ENCODE results near the gene SLC44A1.

Gene SLC44A1

GRCh38 chr9:105403552-105404248, 159.2 kb downstream of the SLC44A1 start:
- DNase-seq: no peak

- peak; percentile 40 to 42 for DNase-seq
Observed at GRCh38 chr9:105405514-105406131, 161.2 kb downstream of the SLC44A1 start.

- no peak for DNase-seq
Observed at GRCh38 chr9:105406369-105406768, 161.9 kb downstream of the SLC44A1 start.

GRCh38 chr9:105413525-105413924, 169.1 kb downstream of the SLC44A1 start:
- no peak for DNase-seq

GRCh38 chr9:105414947-105415661, 170.7 kb downstream of the SLC44A1 start:
- DNase-seq: peak; percentile 46 to 62

GRCh38 chr9:105415662-105415980, 171.2 kb downstream of the SLC44A1 start:
- DNase-seq: no peak

GRCh38 chr9:105416840-105417239, 172.4 kb downstream of the SLC44A1 start:
- DNase-seq: no peak

- DNase-seq: no peak
Observed at GRCh38 chr9:105418588-105419500, 174.4 kb downstream of the SLC44A1 start.

GRCh38 chr9:105419816-105420597, 175.6 kb downstream of the SLC44A1 start:
- DNase-seq: no peak

- DNase-seq: no peak
Observed at GRCh38 chr9:105421154-105421553, 176.7 kb downstream of the SLC44A1 start.

GRCh38 chr9:105421864-105422263, 177.4 kb downstream of the SLC44A1 start:
- no peak for DNase-seq

GRCh38 chr9:105425816-105426433, 181.5 kb downstream of the SLC44A1 start:
- no peak for DNase-seq

- no peak for DNase-seq
Observed at GRCh38 chr9:105426657-105427056, 182.2 kb downstream of the SLC44A1 start.

- no peak for DNase-seq
Observed at GRCh38 chr9:105431424-105432246, 187.2 kb downstream of the SLC44A1 start.

- no peak for DNase-seq
Observed at GRCh38 chr9:105432247-105432842, 187.9 kb downstream of the SLC44A1 start.

- no peak for DNase-seq
Observed at GRCh38 chr9:105435453-105435852, 191.0 kb downstream of the SLC44A1 start.

- no peak for DNase-seq
Observed at GRCh38 chr9:105436783-105437182, 192.3 kb downstream of the SLC44A1 start.

- no peak for DNase-seq
Observed at GRCh38 chr9:105437704-105438103, 193.3 kb downstream of the SLC44A1 start.

- no peak for DNase-seq
Observed at GRCh38 chr9:105438141-105438806, 193.8 kb downstream of the SLC44A1 start.

- DNase-seq: no peak
Observed at GRCh38 chr9:105439428-105439827, 195.0 kb downstream of the SLC44A1 start.
